ENCODE data around the gene LHFPL3.

DNA sequence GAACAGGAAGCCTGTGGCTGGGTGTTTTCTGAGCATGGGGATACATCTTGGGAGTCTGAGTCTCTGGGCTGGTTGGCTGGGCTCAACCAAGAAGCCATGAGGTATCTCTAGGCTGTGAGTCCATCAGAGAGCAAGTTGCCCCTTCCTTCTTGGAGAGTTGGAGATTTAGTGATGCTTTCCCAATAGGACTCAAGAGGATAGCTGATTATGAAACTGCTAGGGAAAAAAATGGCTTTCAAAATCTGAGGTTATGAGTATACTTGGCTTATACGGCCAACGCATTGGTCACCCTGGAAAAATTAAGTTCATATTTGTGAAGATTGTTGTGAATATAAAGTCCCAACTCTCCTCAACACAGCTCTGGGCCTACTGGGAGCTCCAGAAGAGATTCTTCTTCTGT lies 522.9 kb downstream of the LHFPL3 start:
- TF ChIP-seq, protein P1, sequence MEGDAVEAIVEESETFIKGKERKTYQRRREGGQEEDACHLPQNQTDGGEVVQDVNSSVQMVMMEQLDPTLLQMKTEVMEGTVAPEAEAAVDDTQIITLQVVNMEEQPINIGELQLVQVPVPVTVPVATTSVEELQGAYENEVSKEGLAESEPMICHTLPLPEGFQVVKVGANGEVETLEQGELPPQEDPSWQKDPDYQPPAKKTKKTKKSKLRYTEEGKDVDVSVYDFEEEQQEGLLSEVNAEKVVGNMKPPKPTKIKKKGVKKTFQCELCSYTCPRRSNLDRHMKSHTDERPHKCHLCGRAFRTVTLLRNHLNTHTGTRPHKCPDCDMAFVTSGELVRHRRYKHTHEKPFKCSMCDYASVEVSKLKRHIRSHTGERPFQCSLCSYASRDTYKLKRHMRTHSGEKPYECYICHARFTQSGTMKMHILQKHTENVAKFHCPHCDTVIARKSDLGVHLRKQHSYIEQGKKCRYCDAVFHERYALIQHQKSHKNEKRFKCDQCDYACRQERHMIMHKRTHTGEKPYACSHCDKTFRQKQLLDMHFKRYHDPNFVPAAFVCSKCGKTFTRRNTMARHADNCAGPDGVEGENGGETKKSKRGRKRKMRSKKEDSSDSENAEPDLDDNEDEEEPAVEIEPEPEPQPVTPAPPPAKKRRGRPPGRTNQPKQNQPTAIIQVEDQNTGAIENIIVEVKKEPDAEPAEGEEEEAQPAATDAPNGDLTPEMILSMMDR (conservative IDR thresholded peaks at IDR 0.05 in 1 of 2, IDR thresholded peaks at IDR 0.05 in 1 of 2; ENCODE audit: low read depth in 1 of 2, low read length in 2 of 2), result no peak
- TF ChIP-seq EZH2 (IDR thresholded peaks at IDR 0.05; ENCODE audit: low read length, missing control alignments), result no peak

All from fibroblast of lung (primary cell).